ENCODE data around the gene PCNX2. TPM values are rescaled to one million over a fixed set of nuclear protein-coding genes. Genes with fewer than 3 reads are reported as not detected.

The PCNX2 gene
- total and polyA plus RNA-seq, 4 donors = 2.0 to 15.1 (median 6.4) TPM

DNA sequence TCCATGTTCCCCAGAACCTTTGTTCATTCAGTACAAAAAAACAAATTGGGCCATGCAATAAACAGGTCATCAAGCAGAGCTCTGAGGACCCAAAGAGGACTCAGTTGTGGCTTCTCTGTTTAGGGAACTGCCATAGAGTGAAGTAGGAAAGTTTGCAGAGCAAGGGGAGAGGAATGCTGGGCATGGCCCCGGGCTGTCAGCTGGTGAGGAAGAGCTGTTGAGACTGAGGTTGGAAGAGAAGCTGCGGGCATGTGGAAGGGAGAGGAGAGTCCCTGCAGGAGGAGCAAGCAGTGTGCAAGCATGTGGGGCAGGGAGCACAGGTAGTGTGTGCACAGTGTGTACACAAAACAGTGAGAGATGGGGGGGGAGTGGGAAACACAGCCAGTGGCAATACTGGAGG, 273.3 kb downstream of the PCNX2 start:
- ATAC-seq (ENCODE audit: insufficient read depth, low FRiP score) (no peak), DNase-seq (no peak)
- 90 to 92% methylated on average over 2 of the region's 2 CpGs for WGBS, 2 donors
- Histone ChIP-seq H3K36me3 (ENCODE audit: control insufficient read depth in 4 of 4, insufficient read depth in 4 of 4, low read length in 4 of 4) (peaks cover 0 to 2% (median 0%) of the 10 kb centered on the region in 4 donors), H3K9ac (ENCODE audit: insufficient read depth in 1 of 2, low read length in 2 of 2) (no peak overlapping the region), H3K4me1 (ENCODE audit: control insufficient read depth in 5 of 5, insufficient read depth in 5 of 5, low read length in 5 of 5) (peaks cover 0 to 39% (median 10%) of the 10 kb centered on the region in 5 donors), H3K4me3 (no peak overlapping the region), H3K27ac (ENCODE audit: low read depth in 1 of 2, low read length in 1 of 2) (no peak overlapping the region), H3K9me3 (ENCODE audit: control insufficient read depth in 4 of 4, insufficient read depth in 3 of 4, low read length in 3 of 4) (peaks cover 0 to 2% (median 0%) of the 10 kb centered on the region in 4 donors), H3K27me3 (ENCODE audit: control insufficient read depth in 3 of 3, insufficient read depth in 3 of 3, low read length in 2 of 3) (no peaks in the 10 kb centered on the region)
- TF ChIP-seq, protein P1, sequence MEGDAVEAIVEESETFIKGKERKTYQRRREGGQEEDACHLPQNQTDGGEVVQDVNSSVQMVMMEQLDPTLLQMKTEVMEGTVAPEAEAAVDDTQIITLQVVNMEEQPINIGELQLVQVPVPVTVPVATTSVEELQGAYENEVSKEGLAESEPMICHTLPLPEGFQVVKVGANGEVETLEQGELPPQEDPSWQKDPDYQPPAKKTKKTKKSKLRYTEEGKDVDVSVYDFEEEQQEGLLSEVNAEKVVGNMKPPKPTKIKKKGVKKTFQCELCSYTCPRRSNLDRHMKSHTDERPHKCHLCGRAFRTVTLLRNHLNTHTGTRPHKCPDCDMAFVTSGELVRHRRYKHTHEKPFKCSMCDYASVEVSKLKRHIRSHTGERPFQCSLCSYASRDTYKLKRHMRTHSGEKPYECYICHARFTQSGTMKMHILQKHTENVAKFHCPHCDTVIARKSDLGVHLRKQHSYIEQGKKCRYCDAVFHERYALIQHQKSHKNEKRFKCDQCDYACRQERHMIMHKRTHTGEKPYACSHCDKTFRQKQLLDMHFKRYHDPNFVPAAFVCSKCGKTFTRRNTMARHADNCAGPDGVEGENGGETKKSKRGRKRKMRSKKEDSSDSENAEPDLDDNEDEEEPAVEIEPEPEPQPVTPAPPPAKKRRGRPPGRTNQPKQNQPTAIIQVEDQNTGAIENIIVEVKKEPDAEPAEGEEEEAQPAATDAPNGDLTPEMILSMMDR (IDR thresholded peaks at IDR 0.05; ENCODE audit: control extremely low read depth, extremely low read depth) = no peak

DNA sequence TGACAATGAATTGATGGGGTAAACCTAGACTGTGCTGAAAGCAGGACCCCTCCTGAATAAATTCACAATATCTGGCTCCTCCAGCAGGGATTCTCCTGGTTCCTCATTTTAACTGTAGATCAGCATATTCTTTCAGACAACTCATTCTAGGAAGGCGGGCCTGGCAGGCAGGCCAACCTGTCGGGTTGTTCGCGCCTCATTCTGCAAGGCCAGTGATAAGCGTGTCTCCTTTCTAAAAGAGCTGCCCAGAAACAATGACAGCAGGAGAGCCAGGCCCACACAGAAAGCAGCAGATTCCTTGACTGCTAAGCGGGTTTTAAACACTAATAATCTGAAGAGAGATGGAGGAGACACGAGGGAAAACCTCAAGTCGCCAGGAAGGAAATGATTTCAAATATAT, 275.1 kb downstream of the PCNX2 start:
- Histone ChIP-seq H3K9me3 (ENCODE audit: control insufficient read depth in 4 of 4, insufficient read depth in 3 of 4, low read length in 3 of 4) (peaks cover 0 to 2% (median 0%) of the 10 kb centered on the region in 4 donors), H3K27me3 (ENCODE audit: control insufficient read depth in 3 of 3, insufficient read depth in 3 of 3, low read length in 2 of 3) (no peaks in the 10 kb centered on the region), H3K9ac (ENCODE audit: insufficient read depth in 1 of 2, low read length in 2 of 2) (peak overlapping the region in 1 of 2 donors; percentile 52), H3K4me1 (ENCODE audit: control insufficient read depth in 5 of 5, insufficient read depth in 5 of 5, low read length in 5 of 5) (peaks cover 0 to 27% (median 10%) of the 10 kb centered on the region in 5 donors), H3K36me3 (ENCODE audit: control insufficient read depth in 4 of 4, insufficient read depth in 4 of 4, low read length in 4 of 4) (peaks cover 0 to 2% (median 0%) of the 10 kb centered on the region in 4 donors), H3K4me3 (no peak overlapping the region), H3K27ac (ENCODE audit: low read depth in 1 of 2, low read length in 1 of 2) (no peak overlapping the region)
- ATAC-seq (ENCODE audit: insufficient read depth, low FRiP score) (no peak), DNase-seq (peak; percentile 69 to 80 (median 78))
- 35 to 51% methylated on average over 8 of the region's 8 CpGs for WGBS, 2 donors
- TF ChIP-seq, protein P1 (IDR thresholded peaks at IDR 0.05; ENCODE audit: control extremely low read depth, extremely low read depth) = no peak

DNA sequence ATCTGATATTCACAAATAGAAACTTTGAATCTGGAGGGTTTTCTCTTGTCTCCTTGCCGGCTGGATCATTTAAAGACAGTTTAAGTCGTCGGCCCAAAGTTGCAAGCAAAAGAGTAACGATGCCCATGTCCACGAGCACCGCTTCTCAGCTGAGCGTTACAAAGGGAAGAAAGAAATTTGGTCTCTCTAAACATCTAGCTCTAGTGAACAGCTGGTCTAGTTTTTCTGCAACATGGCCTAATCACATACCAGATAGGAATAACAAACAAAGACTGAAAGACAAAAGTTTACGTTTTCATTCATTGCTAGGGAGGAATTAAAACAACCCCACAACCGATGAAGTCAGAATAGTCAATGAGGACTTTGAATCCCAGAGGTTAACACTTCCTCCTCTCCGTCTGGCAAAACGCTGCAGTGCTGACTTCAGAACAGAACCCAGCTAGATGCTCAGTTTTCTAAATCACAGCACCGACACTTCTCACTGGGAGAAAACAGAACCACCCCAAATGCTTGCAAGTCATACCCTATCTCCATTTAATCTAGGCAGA, 275.7 kb downstream of the PCNX2 start:
- Histone ChIP-seq H3K4me1 (ENCODE audit: control insufficient read depth in 5 of 5, insufficient read depth in 5 of 5, low read length in 5 of 5) (peaks cover 0 to 27% (median 10%) of the 10 kb centered on the region in 5 donors), H3K4me3 (no peak overlapping the region), H3K9ac (ENCODE audit: insufficient read depth in 1 of 2, low read length in 2 of 2) (peak overlapping the region in 1 of 2 donors; percentile 52), H3K9me3 (ENCODE audit: control insufficient read depth in 4 of 4, insufficient read depth in 3 of 4, low read length in 3 of 4) (peaks cover 0 to 2% (median 0%) of the 10 kb centered on the region in 4 donors), H3K27me3 (ENCODE audit: control insufficient read depth in 3 of 3, insufficient read depth in 3 of 3, low read length in 2 of 3) (no peaks in the 10 kb centered on the region), H3K27ac (ENCODE audit: low read depth in 1 of 2, low read length in 1 of 2) (no peak overlapping the region), H3K36me3 (ENCODE audit: control insufficient read depth in 4 of 4, insufficient read depth in 4 of 4, low read length in 4 of 4) (peaks cover 0 to 2% (median 0%) of the 10 kb centered on the region in 4 donors)
- TF ChIP-seq, protein P1 (IDR thresholded peaks at IDR 0.05; ENCODE audit: control extremely low read depth, extremely low read depth) = no peak
- WGBS, 2 donors = 70 to 76% methylated on average over 12 of the region's 12 CpGs
- DNase-seq = peak; percentile 26 to 78 (median 70)
- no peak for ATAC-seq (ENCODE audit: insufficient read depth, low FRiP score)
